HG03354 (cell line): Measurements from ENCODE around the gene KRTAP5-6.

ENCODE experiments used
- ATAC-seq: cut with Tn5 transposase; IDR thresholded peaks from one replicate; pipeline ENCODE4 v1.9.1; 2021; ENCODE audit warnings: mild to moderate bottlenecking; ENCODE audit not compliant: unreplicated experiment, poor library complexity, severe bottlenecking

KRTAP5-6 gene

DNA sequence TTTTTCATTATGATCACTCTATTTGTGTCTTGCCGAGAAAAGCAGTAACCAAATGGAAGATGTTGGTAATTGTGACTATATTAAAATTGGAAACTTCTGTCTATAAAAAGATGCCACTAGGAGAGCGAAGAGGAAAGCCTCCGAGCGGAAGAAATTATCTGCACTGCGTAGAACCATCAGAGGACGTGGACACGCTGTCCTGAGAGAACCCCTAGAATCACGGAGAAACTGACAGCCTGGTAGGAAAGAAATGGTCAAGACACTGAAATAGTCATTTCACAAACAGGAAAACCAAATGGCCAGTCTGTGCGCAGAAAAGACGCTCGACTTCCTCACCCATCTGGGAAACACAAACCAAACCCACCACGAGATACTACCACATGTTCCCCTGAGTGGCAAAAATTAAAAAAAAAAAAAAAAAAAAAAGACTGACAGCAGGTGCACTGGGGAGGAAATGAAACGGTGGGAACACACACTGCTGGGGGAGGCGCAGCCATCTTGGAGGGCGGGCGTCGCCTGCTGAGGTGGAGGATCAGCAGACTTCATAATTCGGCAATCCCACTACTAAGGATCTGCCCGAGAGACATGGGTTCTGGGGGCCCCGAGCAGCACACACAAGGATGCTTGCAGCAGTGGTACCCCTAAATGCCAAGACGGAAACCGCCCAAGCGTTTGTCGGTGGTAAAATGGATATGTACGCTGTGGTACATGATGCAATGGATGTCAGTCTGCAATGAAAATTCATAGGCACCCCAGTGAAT, 32.1 kb downstream of the KRTAP5-6 start:
- ATAC-seq: no peak

- ATAC-seq: no peak
Observed at GRCh38 chr11:1729692-1730011, 32.7 kb downstream of the KRTAP5-6 start.

GRCh38 chr11:1730059-1730629, 33.1 kb downstream of the KRTAP5-6 start:
- ATAC-seq: no peak

DNA sequence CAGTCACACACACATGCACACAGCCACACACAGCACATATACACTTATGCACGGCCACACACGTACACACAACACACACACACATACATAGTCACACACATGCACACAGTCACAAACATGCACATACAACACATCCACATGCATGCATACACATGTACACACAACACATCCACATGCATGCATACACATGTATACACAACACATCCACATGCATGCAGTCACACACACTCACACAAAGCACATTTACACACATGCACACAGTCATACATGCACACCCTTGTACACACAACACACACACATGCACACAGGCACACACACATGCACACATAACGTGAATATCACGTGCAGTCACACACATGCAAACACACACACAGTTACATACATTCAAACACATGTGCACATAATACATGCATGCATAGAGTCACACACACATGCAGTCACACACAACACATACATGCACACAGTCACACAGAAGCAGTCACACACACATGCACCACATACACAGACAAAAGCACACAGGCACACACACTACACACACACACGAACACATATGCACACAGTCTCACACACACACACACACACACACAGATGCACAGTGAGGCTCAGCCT, 34.6 kb downstream of the KRTAP5-6 start:
- no peak for ATAC-seq

DNA sequence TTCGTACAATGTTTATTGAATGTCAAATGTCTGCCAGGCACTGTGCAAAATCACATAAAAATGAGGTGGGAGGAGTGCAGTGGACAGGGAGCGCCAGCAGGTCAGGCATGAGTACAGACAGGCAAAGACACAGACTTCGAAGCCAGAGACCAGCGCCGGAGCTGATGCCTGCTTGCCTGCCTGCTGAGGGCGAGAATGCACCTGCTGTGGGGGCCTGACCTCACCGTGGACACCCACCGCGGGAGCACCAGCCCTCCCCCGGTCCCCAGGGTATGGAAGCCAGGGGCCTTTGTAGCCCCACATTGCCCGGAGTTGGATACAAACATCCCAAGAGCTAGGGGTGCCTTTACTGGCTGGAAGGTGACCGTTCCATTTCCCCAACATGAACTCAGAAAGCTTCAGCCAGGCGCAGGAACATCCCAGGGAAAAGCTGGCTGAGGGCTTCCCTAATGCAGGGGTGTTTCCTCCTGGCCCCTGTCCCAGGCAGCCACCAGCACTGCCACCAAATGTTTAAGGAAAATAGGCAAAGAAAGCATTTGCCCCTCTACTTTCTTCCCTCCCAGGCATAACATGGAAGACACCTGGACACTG, 35.5 kb downstream of the KRTAP5-6 start:
- no peak for ATAC-seq

- no peak for ATAC-seq
Observed at GRCh38 chr11:1733009-1733715, 36.2 kb downstream of the KRTAP5-6 start.

DNA sequence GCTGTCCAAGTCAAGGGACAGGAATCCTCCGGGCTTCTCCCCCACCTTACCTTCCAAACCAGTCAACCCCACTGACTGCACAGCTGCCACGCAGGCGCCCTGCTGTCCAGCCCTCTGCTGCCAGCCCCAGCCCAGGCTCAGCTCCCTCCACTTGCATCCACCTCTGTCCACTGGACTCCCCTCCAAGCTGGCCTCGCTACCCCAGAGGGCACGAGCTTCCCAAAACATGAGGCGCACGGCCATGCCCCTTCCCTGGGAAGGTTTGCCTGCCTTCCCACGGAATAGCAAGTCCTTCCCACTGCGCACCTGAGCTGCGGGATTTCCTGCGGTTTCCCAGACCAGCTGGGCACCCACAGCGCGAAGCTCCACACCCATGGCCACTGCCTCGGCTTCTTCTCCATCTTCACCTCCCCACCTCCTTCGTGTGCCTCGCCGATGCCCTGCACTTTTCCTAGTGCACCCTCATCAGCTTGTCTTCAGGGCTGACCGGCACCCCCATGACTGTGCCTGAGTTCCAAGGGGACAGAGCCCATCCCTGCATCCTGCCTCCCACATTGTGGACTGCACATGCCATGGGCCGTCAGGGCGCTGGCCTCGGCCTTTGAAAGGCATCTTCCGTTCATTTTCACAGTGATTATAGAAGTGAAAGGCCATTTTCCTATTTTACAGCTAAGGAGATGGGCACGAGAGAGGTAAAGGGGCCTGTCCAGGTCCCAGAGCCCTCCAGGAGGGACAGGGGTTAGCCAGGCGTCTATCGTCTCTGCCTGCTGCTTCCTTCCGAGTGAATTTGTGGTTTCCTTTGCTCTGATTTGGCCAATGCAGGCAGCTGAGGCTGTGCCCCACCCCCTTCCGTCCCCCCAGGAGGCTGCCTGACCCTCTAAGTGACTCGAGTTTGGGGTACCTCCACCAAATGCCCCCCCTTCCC, 37.0 kb downstream of the KRTAP5-6 start:
- no peak for ATAC-seq

DNA sequence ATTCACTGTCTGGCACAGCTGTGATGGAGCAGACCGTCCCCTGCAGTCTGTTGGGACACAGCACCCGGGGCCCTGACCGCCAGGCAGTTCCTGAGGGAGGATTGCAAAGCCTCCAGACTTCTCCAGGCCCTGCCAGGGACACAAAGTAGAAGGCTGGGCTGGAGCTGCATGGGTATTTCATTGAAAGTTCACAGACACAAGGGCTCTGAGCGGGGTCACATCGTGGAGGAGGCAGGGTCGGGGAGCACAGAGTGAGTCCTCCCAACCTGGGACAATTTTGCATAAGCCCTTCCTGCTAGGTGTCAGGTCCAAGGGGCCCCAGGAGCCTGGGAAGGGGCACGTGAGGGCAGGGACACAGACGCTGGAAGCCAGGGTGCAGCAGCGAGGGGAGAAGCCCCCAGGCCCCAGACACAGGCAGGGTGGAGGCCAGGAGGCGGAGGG, 37.7 kb downstream of the KRTAP5-6 start:
- no peak for ATAC-seq

DNA sequence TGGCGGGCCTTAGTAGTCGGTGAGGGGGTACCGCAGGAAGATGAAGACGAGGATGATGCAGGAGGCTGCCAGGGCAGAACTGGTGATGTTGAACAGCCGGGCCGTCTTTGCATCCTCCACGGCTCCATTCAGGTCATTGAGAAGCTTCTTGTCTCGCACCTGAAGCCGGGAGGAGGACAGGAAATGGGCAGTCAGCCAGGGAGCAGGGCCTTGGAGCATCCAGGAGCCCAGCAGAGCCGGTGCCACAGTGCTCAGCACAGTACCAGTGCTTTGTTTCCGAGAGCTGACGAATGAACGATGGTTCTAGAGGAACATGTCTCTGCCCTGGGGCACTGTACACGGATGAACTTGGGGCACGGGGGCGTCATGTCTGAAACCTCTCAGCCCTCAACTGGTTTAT, 38.3 kb downstream of the KRTAP5-6 start:
- ATAC-seq: no peak

DNA sequence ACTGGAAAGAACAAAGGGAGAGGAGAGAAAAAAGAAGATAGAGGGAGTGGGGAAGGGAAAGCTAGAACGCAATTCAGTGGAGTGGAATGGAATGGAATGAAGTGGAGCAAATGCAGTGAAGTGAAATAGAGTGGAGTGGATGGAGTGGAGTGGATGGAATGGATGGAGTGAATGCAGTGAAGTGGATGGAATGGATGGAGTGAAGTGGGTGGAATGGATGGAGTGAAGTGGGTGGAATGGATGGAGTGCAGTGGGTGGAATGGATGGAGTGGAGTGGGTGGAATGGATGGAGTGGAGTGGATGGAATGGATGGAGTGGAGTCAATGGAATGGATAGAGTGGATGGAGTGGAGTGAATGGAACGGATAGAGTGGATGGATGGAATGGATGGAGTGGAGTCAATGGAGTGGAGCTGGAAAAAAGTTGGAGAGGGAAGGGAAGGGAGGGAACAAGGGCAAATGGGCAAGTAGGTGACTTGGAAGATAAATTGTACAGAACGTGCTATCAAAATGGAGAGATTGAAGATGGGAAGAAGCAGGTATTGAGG, 39.5 kb downstream of the KRTAP5-6 start:
- no peak for ATAC-seq

- ATAC-seq: no peak
Observed at GRCh38 chr11:1737080-1737757, 40.2 kb downstream of the KRTAP5-6 start.

GRCh38 chr11:1738380-1738779, 41.4 kb downstream of the KRTAP5-6 start:
- no peak for ATAC-seq

GRCh38 chr11:1739576-1739975, 42.6 kb downstream of the KRTAP5-6 start:
- ATAC-seq: no peak

GRCh38 chr11:1740786-1741530, 44.0 kb downstream of the KRTAP5-6 start:
- ATAC-seq: no peak

GRCh38 chr11:1741741-1742140, 44.7 kb downstream of the KRTAP5-6 start:
- ATAC-seq: no peak

DNA sequence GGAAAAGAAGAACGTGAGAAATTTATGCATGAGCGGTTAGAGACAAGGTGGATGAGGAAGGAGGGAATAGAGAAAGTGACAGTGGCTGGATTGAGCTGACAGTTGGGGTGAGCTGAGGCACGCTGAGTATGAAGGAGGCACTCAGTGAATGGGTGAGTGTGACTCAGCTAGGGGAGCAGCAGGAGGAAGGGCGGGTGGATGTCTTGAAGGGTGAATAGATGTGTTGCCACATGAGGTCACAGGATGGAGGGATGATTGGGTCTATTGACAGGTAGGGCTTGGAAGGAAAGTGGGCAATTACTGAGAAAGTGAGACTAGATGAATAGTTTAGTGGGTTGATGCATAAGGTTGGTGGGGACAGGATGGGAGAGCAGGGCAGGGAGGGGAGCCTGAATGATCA, 45.4 kb downstream of the KRTAP5-6 start:
- ATAC-seq: no peak

GRCh38 chr11:1742869-1743584, 46.0 kb downstream of the KRTAP5-6 start:
- ATAC-seq: no peak
